SK-N-MC (cell line): ENCODE measurements around the gene HOXC11.

ENCODE experiments used
- EZH2 ChIP-seq: fragments of 200-600 bp; sonication (generic); IDR thresholded peaks from one replicate; pipeline ENCODE4 v1.6.1; 2017; ENCODE audit warnings: antibody characterized with exemption
- POLR2AphosphoS5 ChIP-seq: IDR thresholded peaks from 2 replicates; pipeline ENCODE4 v1.6.1; 2012; ENCODE audit warnings: mild to moderate bottlenecking, low read depth, low read length, borderline replicate concordance

DNA sequence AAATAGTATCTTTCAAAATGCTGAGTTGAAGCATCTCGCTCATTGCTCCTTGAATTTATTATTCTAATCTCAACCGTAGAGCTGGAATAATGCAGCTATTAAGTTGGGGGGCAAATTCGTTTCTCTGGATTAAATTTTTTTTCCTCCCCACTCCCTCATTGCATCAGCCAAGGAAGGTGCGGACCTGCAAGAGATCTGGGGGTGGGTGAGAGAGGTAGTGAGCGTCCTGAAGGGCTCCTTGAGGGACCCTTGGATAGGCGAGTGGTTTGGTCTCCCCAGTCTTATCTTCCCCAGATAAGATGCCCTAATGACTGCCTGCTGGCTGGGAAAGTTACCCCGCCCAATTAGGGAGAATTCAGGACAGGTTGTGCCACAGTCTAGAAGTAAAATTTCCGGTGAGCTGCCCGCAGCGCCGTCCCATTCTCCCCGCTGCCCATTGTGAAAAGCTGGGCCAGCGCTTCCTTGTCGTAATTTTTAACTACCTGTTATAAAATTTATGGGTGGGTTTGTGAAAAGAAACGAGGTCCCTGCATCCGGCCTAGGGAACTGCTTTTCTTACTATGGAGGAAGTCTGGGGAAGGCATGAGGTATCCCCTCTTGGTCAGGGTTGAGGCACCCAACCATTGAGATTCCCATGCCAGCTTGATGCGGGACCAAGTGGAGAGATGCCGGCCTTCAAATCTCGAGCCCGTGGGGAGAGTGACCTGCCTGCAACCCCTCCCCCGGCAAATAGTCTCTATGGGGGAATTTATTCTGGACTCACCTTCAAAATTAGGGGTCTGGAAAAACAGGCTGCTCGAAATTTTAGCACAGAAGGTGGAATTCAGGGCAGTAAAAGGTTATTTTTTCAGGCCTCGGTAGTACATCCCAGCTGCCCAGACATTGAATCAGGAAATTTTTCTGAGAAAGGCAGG lies 42.3 kb downstream of the HOXC11 start:
- TF ChIP-seq POLR2AphosphoS5: no peak
- no peak for TF ChIP-seq EZH2
